ENCODE results near the gene ACRV1. TPM values are rescaled to one million over a fixed set of nuclear protein-coding genes. Genes with fewer than 3 reads are reported as not detected.

Gene ACRV1
- total RNA-seq, 2 donors from 2014 or later: 10.8 TPM; not detected in 1

- no peaks in the 10 kb centered on the region for H3K27me3 ChIP-seq (replicated peaks; ENCODE audit: insufficient read depth)
- 87% methylated on average over 3 of the region's 3 CpGs for WGBS
- intact Hi-C loops (cut with DNase I): no loop called here
- no peak for DNase-seq (ENCODE audit: low spot score)
- no peak overlapping the region for H3K27ac ChIP-seq
- TF ChIP-seq, protein P1, sequence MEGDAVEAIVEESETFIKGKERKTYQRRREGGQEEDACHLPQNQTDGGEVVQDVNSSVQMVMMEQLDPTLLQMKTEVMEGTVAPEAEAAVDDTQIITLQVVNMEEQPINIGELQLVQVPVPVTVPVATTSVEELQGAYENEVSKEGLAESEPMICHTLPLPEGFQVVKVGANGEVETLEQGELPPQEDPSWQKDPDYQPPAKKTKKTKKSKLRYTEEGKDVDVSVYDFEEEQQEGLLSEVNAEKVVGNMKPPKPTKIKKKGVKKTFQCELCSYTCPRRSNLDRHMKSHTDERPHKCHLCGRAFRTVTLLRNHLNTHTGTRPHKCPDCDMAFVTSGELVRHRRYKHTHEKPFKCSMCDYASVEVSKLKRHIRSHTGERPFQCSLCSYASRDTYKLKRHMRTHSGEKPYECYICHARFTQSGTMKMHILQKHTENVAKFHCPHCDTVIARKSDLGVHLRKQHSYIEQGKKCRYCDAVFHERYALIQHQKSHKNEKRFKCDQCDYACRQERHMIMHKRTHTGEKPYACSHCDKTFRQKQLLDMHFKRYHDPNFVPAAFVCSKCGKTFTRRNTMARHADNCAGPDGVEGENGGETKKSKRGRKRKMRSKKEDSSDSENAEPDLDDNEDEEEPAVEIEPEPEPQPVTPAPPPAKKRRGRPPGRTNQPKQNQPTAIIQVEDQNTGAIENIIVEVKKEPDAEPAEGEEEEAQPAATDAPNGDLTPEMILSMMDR (IDR thresholded peaks at IDR 0.05): no peak
- TF ChIP-seq POLR2AphosphoS5 (IDR thresholded peaks at IDR 0.05): no peak
- H3K4me3 ChIP-seq: no peak overlapping the region
- no peaks in the 10 kb centered on the region for H3K4me1 ChIP-seq (replicated peaks)
- H3K36me3 ChIP-seq: no peaks in the 10 kb centered on the region
- H3K9me3 ChIP-seq: no peaks in the 10 kb centered on the region
These were observed 8.0 kb upstream of the ACRV1 start for GRCh38 chr11:125688632-125689031.

GRCh38 chr11:125688066-125688465, 7.4 kb upstream of the ACRV1 start:
- TF ChIP-seq POLR2A (IDR thresholded peaks at IDR 0.05): no peak
- TF ChIP-seq, protein P1 (IDR thresholded peaks at IDR 0.05): no peak
- TF ChIP-seq POLR2AphosphoS5 (IDR thresholded peaks at IDR 0.05): no peak
- H3K4me1 ChIP-seq (replicated peaks): no peaks in the 10 kb centered on the region
- no peaks in the 10 kb centered on the region for H3K9me3 ChIP-seq
- no peaks in the 10 kb centered on the region for H3K27me3 ChIP-seq (replicated peaks; ENCODE audit: insufficient read depth)
- no peak overlapping the region for H3K4me3 ChIP-seq
- H3K36me3 ChIP-seq: no peaks in the 10 kb centered on the region
- intact Hi-C loops (cut with DNase I): no loop called here
- no peak for DNase-seq (ENCODE audit: low spot score)
- no peak overlapping the region for H3K27ac ChIP-seq
- WGBS: 92% methylated on average over 11 of the region's 11 CpGs

DNA sequence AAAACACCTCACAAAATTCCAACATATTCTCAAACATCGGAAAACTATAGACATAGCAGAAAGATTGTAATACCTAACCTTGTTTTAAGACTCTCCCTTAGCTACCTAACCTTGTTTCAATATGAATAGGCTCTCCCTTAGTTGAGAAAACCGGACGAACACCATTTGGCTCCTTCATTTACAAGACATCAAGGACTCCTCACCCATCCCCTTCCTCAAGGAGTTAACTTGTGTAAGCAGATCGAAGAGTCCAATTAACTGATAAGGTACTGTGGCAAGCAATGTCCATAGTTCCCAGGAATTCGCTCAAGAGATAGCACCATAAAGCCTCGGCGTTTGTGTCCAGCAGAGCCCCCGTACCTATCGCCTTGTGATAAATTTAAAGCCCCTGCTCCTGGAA, 4.6 kb upstream of the ACRV1 start:
- no peak for TF ChIP-seq POLR2AphosphoS5 (IDR thresholded peaks at IDR 0.05)
- TF ChIP-seq, protein P1 (IDR thresholded peaks at IDR 0.05): no peak
- TF ChIP-seq POLR2A (IDR thresholded peaks at IDR 0.05): no peak
- Histone ChIP-seq H3K4me1 (replicated peaks) (no peaks in the 10 kb centered on the region), H3K9me3 (no peaks in the 10 kb centered on the region), H3K4me3 (no peak overlapping the region), H3K27me3 (replicated peaks; ENCODE audit: insufficient read depth) (no peaks in the 10 kb centered on the region), H3K27ac (no peak overlapping the region), H3K36me3 (no peaks in the 10 kb centered on the region)
- intact Hi-C loops (cut with DNase I): no loop called here
- DNase-seq (ENCODE audit: low spot score): no peak
- WGBS: 46% methylated on average over 9 of the region's 9 CpGs

DNA sequence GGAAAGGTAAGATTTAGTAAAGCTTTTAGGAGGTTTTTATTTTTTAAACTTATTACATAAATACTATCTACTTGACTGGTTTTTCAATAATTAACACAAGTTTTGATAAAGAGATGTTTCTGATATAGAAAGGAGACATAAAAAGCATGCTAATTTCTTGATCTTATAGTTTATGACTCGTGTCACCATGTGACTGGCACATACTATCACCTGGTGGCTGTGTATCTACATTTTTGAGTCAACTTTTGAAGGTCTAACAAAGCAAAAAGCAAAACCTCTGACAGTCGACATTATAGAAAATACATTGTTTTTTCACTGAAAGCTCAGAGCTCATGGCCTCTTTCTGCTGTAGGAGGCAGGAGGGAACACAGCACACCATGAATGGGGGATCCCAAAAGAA, 810 bp downstream of the ACRV1 start:
- no peak overlapping the region for H3K27ac ChIP-seq
- WGBS: 92% methylated on average over 2 of the region's 2 CpGs
- no peaks in the 10 kb centered on the region for H3K9me3 ChIP-seq
- H3K4me3 ChIP-seq: no peak overlapping the region
- H3K36me3 ChIP-seq: no peaks in the 10 kb centered on the region
- DNase-seq (ENCODE audit: low spot score): no peak
- intact Hi-C loops (cut with DNase I): no loop called here
- H3K4me1 ChIP-seq (replicated peaks): no peaks in the 10 kb centered on the region
- H3K27me3 ChIP-seq (replicated peaks; ENCODE audit: insufficient read depth): no peaks in the 10 kb centered on the region
- TF ChIP-seq, protein P1 (IDR thresholded peaks at IDR 0.05): no peak
- TF ChIP-seq POLR2AphosphoS5 (IDR thresholded peaks at IDR 0.05) (no peak), POLR2A (IDR thresholded peaks at IDR 0.05) (no peak)

DNA sequence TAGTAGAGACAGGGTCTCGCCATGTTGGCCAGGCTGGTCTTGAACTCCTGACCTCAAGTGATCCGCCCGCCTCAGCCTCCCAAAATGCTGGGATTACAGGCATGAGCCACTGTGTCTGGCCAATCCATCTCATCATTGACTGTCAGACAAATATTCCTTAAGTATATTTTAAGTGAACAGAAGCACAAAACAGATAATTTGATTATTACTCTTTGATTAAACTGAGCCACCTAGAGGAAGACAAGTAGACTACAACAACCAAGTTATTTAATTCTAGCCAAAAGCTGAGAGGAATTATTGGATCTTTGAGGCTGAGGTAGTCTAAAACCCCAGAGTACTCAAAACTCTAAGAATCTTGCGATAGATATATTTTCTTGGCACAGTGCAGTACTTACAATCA, 1.2 kb downstream of the ACRV1 start:
- 94% methylated on average over 4 of the region's 4 CpGs for whole genome bisulfite sequencing
- Histone ChIP-seq H3K4me3 (no peak overlapping the region), H3K27me3 (replicated peaks; ENCODE audit: insufficient read depth) (no peaks in the 10 kb centered on the region), H3K4me1 (replicated peaks) (no peaks in the 10 kb centered on the region), H3K27ac (no peak overlapping the region), H3K9me3 (no peaks in the 10 kb centered on the region), H3K36me3 (no peaks in the 10 kb centered on the region)
- TF ChIP-seq, protein P1 (IDR thresholded peaks at IDR 0.05): no peak
- TF ChIP-seq POLR2AphosphoS5 (IDR thresholded peaks at IDR 0.05) (no peak), POLR2A (IDR thresholded peaks at IDR 0.05) (no peak)
- intact Hi-C loops (cut with DNase I): no loop called here
- no peak for DNase-seq (ENCODE audit: low spot score)

Measured in prostate gland (tissue), 2 donors.